ENCODE measurements around the gene PDLIM7.

PDLIM7 gene

GRCh38 chr5:177531209-177531940 lies 34.0 kb upstream of the PDLIM7 start:
- Mint-ChIP-seq H3K4me1 (peaks cover 13% of the 10 kb centered on the region), H3K27ac (no peak overlapping the region), H3K4me3 (no peak overlapping the region), H3K36me3 (ENCODE audit: low read depth) (peaks cover 36% of the 10 kb centered on the region), H3K27me3 (ENCODE audit: low read depth) (no peaks in the 10 kb centered on the region), H3K9me3 (no peaks in the 10 kb centered on the region)
- no peak for TF ChIP-seq CTCF (IDR thresholded peaks at IDR 0.05; ENCODE audit: unreplicated experiment in 3 of 3)

GRCh38 chr5:177530638-177531037 lies 33.2 kb upstream of the PDLIM7 start:
- Mint-ChIP-seq H3K9me3 (no peaks in the 10 kb centered on the region), H3K4me3 (no peak overlapping the region), H3K36me3 (ENCODE audit: low read depth) (peaks cover 37% of the 10 kb centered on the region), H3K27me3 (ENCODE audit: low read depth) (no peaks in the 10 kb centered on the region), H3K4me1 (peaks cover 13% of the 10 kb centered on the region), H3K27ac (no peak overlapping the region)
- no peak for TF ChIP-seq CTCF (IDR thresholded peaks at IDR 0.05; ENCODE audit: unreplicated experiment in 3 of 3)

GRCh38 chr5:177529247-177530203 lies 32.1 kb upstream of the PDLIM7 start:
- Mint-ChIP-seq H3K27me3 (ENCODE audit: low read depth) (no peaks in the 10 kb centered on the region), H3K36me3 (ENCODE audit: low read depth) (peaks cover 34% of the 10 kb centered on the region), H3K9me3 (no peaks in the 10 kb centered on the region), H3K4me1 (peaks cover 7% of the 10 kb centered on the region), H3K4me3 (no peak overlapping the region), H3K27ac (peak overlapping the region in 1 of 3 experiments; percentile 4)
- TF ChIP-seq CTCF (IDR thresholded peaks at IDR 0.05; ENCODE audit: unreplicated experiment in 3 of 3) = no peak

- H3K36me3 Mint-ChIP-seq (ENCODE audit: low read depth) = peaks cover 33% of the 10 kb centered on the region
- no peak overlapping the region for H3K27ac Mint-ChIP-seq
- no peak overlapping the region for H3K4me3 Mint-ChIP-seq
- H3K27me3 Mint-ChIP-seq (ENCODE audit: low read depth) = no peaks in the 10 kb centered on the region
- H3K4me1 Mint-ChIP-seq = peaks cover 7% of the 10 kb centered on the region
- H3K9me3 Mint-ChIP-seq = no peaks in the 10 kb centered on the region
- TF ChIP-seq CTCF (IDR thresholded peaks at IDR 0.05; ENCODE audit: unreplicated experiment in 3 of 3) = no peak
Measured at GRCh38 chr5:177528631-177529030, 31.2 kb upstream of the PDLIM7 start.

- no peak for TF ChIP-seq CTCF (IDR thresholded peaks at IDR 0.05; ENCODE audit: unreplicated experiment in 3 of 3)
- H3K4me3 Mint-ChIP-seq = no peak overlapping the region
- no peaks in the 10 kb centered on the region for H3K27me3 Mint-ChIP-seq (ENCODE audit: low read depth)
- no peaks in the 10 kb centered on the region for H3K9me3 Mint-ChIP-seq
- peaks cover 7% of the 10 kb centered on the region for H3K4me1 Mint-ChIP-seq
- peaks cover 32% of the 10 kb centered on the region for H3K36me3 Mint-ChIP-seq (ENCODE audit: low read depth)
- no peak overlapping the region for H3K27ac Mint-ChIP-seq
Measured at GRCh38 chr5:177527595-177527994, 30.2 kb upstream of the PDLIM7 start.

Data from nephron (organoid).